ENCODE data around the gene PROP1.

- TF ChIP-seq, protein P1, sequence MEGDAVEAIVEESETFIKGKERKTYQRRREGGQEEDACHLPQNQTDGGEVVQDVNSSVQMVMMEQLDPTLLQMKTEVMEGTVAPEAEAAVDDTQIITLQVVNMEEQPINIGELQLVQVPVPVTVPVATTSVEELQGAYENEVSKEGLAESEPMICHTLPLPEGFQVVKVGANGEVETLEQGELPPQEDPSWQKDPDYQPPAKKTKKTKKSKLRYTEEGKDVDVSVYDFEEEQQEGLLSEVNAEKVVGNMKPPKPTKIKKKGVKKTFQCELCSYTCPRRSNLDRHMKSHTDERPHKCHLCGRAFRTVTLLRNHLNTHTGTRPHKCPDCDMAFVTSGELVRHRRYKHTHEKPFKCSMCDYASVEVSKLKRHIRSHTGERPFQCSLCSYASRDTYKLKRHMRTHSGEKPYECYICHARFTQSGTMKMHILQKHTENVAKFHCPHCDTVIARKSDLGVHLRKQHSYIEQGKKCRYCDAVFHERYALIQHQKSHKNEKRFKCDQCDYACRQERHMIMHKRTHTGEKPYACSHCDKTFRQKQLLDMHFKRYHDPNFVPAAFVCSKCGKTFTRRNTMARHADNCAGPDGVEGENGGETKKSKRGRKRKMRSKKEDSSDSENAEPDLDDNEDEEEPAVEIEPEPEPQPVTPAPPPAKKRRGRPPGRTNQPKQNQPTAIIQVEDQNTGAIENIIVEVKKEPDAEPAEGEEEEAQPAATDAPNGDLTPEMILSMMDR (conservative IDR thresholded peaks at IDR 0.05; ENCODE audit: low read length), result no peak
- TF ChIP-seq EZH2phosphoT487 (IDR thresholded peaks at IDR 0.05; ENCODE audit: borderline replicate concordance, low read depth, low read length), result no peak
Measured at GRCh38 chr5:177987326-177987725, 8.7 kb downstream of the PROP1 start.

Data from OCI-LY7 (cell line).